Smooth muscle cell (in vitro differentiated cells): Measurements from ENCODE around the gene OLIG3. TPM values are rescaled to one million over a fixed set of nuclear protein-coding genes. Genes with fewer than 3 reads are reported as not detected.

Experiments
- DNase-seq: peaks from one replicate; lab custom pipeline; 2025; ENCODE audit not compliant: unreplicated experiment; lab: John Stamatoyannopoulos, UW
- H2AFZ ChIP-seq: fragments of 200-600 bp; sonication (generic); 2 replicates; pipeline ENCODE4 v1.6.0; 2016; ENCODE audit warnings: antibody characterized with exemption, low read depth, mild to moderate bottlenecking
- H3F3A ChIP-seq: fragments of 200-600 bp; sonication (generic); 2 replicates; pipeline ENCODE4 v1.6.0; 2017; ENCODE audit warnings: antibody characterized with exemption, low read depth
- H3K27ac ChIP-seq: fragments of 200-600 bp; sonication (generic); 2 replicates; pipeline ENCODE4 v1.5.1; 2016; ENCODE audit warnings: low read depth, mild to moderate bottlenecking
- H3K27me3 ChIP-seq: fragments of 200-600 bp; sonication (generic); 2 replicates; pipeline ENCODE4 v1.6.1; 2016; ENCODE audit warnings: low read depth, mild to moderate bottlenecking
- H3K36me3 ChIP-seq: fragments of 200-600 bp; sonication (generic); 2 replicates; pipeline ENCODE4 v1.5.1; 2016; ENCODE audit warnings: low read depth
- H3K4me1 ChIP-seq: fragments of 200-600 bp; sonication (generic); 2 replicates; pipeline ENCODE4 v1.5.1; 2016; ENCODE audit warnings: low read depth
- H3K4me2 ChIP-seq: fragments of 200-600 bp; sonication (generic); 2 replicates; pipeline ENCODE4 v1.6.0; 2016; ENCODE audit warnings: mild to moderate bottlenecking
- H3K4me3 ChIP-seq: fragments of 200-600 bp; sonication (generic); 2 replicates; pipeline ENCODE4 v1.5.1; 2016; ENCODE audit warnings: mild to moderate bottlenecking
- H3K79me2 ChIP-seq: fragments of 200-600 bp; sonication (generic); 2 replicates; pipeline ENCODE4 v1.6.0; 2016; ENCODE audit warnings: low read depth, mild to moderate bottlenecking
- H3K9ac ChIP-seq: fragments of 200-600 bp; sonication (generic); 2 replicates; pipeline ENCODE4 v1.6.0; 2016; ENCODE audit warnings: low read depth
- H3K9me3 ChIP-seq: fragments of 200-600 bp; sonication (generic); replicated peaks from 2 replicates; pipeline ENCODE4 v1.5.1; 2016; ENCODE audit warnings: low read depth
- H4K20me1 ChIP-seq: fragments of 200-600 bp; sonication (generic); 2 replicates; pipeline ENCODE4 v1.6.0; 2016; ENCODE audit warnings: low read depth
- CTCF ChIP-seq: fragments of 200-600 bp; sonication (generic); IDR thresholded peaks from 2 replicates; pipeline ENCODE4 v1.5.1; 2017; ENCODE audit warnings: borderline replicate concordance, mild to moderate bottlenecking, antibody characterized with exemption; ENCODE audit not compliant: insufficient read depth, poor library complexity, severe bottlenecking
- WGBS: methylation state at CpG from one replicate; pipeline ENCODE4 v1.1.7; 2016; ENCODE audit warnings: low lambda C conversion rate; 5-methylcytosine and 5-hydroxymethylcytosine counted together
- polyA plus RNA-seq: library from polyadenylated mRNA; unstranded; fragments of >200 nt; fragmentation: Nextera tagmentation; extraction: Ambion mirVana; gene quantifications from 2 replicates; pipeline ENCODE4 v1.2.1, GENCODE V29; 2016
- total RNA-seq: library from RNA; depleted of rRNA; stranded (reverse); fragments of >200 nt; gene quantifications from 2 replicates; pipeline ENCODE4 v1.2.3, GENCODE V29; 2014

Gene OLIG3
- total and polyA plus RNA-seq, 2 experiments from 2014 or later, result not detected

GRCh38 chr6:137475103-137475502 is 19.1 kb downstream of the OLIG3 start:
- Histone ChIP-seq H3K79me2 (no peaks in the 10 kb centered on the region), H3K4me3 (no peak overlapping the region), H2AFZ (no peak overlapping the region), H3K9me3 (no peaks in the 10 kb centered on the region), H3K4me2 (no peak overlapping the region), H3K4me1 (peaks cover 12% of the 10 kb centered on the region), H3K9ac (no peak overlapping the region), H3F3A (no peaks in the 10 kb centered on the region), H3K27ac (no peak overlapping the region), H3K36me3 (no peaks in the 10 kb centered on the region), H3K27me3 (peaks cover 43% of the 10 kb centered on the region), H4K20me1 (no peaks in the 10 kb centered on the region)
- DNase-seq, result no peak
- no peak for TF ChIP-seq CTCF
- WGBS, result 54% methylated on average over 2 of the region's 2 CpGs

GRCh38 chr6:137473598-137473997 is 20.6 kb downstream of the OLIG3 start:
- H3K79me2 ChIP-seq, result no peaks in the 10 kb centered on the region

GRCh38 chr6:137472641-137473137 is 21.5 kb downstream of the OLIG3 start:
- Histone ChIP-seq H3K27ac (no peak overlapping the region), H3K36me3 (no peaks in the 10 kb centered on the region), H4K20me1 (no peaks in the 10 kb centered on the region), H2AFZ (no peak overlapping the region), H3K4me2 (no peak overlapping the region), H3F3A (no peaks in the 10 kb centered on the region), H3K9ac (no peak overlapping the region), H3K27me3 (peaks cover 30% of the 10 kb centered on the region), H3K4me1 (peaks cover 12% of the 10 kb centered on the region), H3K9me3 (no peaks in the 10 kb centered on the region), H3K79me2 (no peaks in the 10 kb centered on the region), H3K4me3 (no peak overlapping the region)
- DNase-seq, result no peak
- 98% methylated on average over 3 of the region's 3 CpGs for WGBS
- no peak for TF ChIP-seq CTCF

More at GRCh38 chr6:137473598-137473997, 20.6 kb downstream of the OLIG3 start:
- Histone ChIP-seq H3K27ac (no peak overlapping the region), H3K4me3 (no peak overlapping the region), H4K20me1 (no peaks in the 10 kb centered on the region), H3K9me3 (no peaks in the 10 kb centered on the region), H2AFZ (no peak overlapping the region), H3K27me3 (peaks cover 30% of the 10 kb centered on the region), H3K4me1 (peaks cover 12% of the 10 kb centered on the region), H3K9ac (no peak overlapping the region), H3K4me2 (no peak overlapping the region), H3F3A (no peaks in the 10 kb centered on the region), H3K36me3 (no peaks in the 10 kb centered on the region)
- no peak for TF ChIP-seq CTCF
- DNase-seq, result no peak
- WGBS, result 93% methylated on average over 3 of the region's 3 CpGs

GRCh38 chr6:137471986-137472385 is 22.2 kb downstream of the OLIG3 start:
- no peaks in the 10 kb centered on the region for H3K36me3 ChIP-seq
- no peak overlapping the region for H2AFZ ChIP-seq
- H3K27me3 ChIP-seq, result peaks cover 30% of the 10 kb centered on the region
- peaks cover 12% of the 10 kb centered on the region for H3K4me1 ChIP-seq
- no peaks in the 10 kb centered on the region for H3K9me3 ChIP-seq
- WGBS, result 91% methylated on average over 2 of the region's 2 CpGs
- no peak for TF ChIP-seq CTCF
- DNase-seq, result no peak
- H3K4me2 ChIP-seq, result no peak overlapping the region
- H3K79me2 ChIP-seq, result no peaks in the 10 kb centered on the region
- no peak overlapping the region for H3K4me3 ChIP-seq
- H4K20me1 ChIP-seq, result no peaks in the 10 kb centered on the region
- no peak overlapping the region for H3K9ac ChIP-seq
- H3F3A ChIP-seq, result no peaks in the 10 kb centered on the region
- H3K27ac ChIP-seq, result no peak overlapping the region
